Melanocyte of skin (primary cell): ENCODE results near the gene USP49. TPM values are rescaled to one million over a fixed set of nuclear protein-coding genes. Genes with fewer than 3 reads are reported as not detected.

ENCODE experiments used
- small RNA-seq, 2 donors: library from RNA; depleted of rRNA; stranded (forward); fragments of <200 nt; gene quantifications; one replicate each; pipeline ENCODE3, GENCODE V24; 2012
- total RNA-seq, 2 donors: library from RNA; depleted of rRNA; stranded (reverse); fragments of >200 nt; gene quantifications; 2 replicates each; pipeline ENCODE4 v1.2.3, GENCODE V29; 2012

The USP49 gene
- total RNA-seq = 1 to 10 TPM; 2.7 to 2.8 TPM

DNA sequence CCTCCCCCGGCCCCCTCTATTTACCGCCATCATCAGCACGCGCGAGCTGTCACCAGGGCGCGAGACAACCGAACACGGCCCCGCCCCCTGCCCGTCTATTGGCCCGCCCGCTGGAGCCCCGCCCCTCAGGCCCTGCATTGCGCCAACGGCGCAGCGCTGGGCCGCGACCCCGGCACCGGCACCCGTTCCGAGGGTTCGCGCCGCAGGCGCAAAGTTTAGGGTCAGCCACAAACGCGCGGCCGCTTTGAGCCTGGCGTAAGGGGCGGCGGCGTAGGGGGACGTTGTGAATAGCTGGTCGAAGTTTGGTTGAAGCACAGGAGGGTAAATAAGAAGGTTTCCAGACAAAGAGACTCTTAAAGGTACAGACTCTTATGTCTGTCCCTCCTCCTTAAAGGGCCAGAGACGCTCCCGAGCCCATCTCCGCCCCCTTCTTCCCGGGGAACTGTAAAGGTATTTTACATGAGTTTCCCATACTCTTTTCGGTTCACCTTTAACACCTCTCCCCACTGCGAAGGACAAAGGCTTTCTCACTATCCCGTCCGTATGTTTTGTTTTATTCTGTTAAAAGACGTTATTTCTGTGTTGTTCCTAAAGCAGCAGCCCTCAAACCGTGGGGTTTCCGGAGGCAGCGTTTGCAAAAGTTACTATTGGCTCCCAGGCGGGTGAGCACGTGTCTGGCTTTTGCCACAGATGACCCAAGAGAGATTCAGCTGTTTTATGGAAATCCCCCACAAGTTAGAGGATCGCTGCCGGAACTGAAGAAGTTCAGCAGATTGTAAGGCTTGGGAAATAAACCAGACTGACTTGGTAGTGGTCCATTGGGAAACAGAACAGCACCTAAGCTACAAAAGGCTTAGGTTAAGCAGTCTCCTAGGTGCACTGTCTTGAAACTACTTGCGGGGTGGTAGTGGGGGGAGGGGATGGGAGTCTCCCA is at the start of gene USP49:
TSS of gene USP49 (minus strand) at position 76 of the 934 bp plus-strand sequence. CDS start 88,392 bp downstream, outside the sequence.

DNA sequence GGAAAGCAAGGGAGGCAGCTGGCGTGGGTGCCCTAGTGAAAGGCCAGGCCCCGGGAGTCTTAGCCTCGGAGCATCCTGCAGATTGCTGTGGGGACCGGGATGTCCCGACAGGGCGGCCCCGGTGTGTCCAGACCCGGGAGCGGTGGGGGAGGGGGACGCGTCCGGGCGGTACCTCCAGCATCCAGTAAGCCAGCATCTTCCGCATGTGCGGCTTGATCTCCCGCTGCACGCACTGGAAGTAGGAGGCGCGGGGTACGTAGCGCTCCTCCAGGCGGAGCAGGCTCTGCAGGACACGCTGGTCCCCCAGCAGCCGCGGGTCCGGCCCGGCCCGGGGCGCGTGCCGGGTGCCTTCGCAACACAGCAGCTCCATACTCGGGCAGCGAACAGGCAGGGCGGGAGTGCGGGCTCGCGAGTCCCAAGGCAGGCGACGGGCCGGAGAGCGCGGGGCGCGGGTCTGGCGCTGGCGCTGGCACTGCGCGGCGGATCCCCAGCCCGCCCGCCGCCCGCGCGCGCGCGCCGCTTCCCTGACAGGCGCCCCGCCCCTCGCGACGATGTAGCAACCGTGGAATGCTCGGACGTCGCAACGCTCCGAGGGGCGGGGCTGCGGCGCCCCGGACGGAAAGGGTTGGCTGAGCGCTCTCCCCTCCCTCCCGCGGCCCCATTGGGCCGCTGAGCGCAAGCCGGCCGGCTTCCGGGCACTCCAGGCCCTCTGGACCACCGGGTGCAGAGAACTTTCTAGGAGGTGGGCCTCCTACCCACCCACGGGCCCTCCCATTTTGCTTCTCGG is 46.3 kb upstream of the USP49 start, which contains the start of gene CCND3:
TSS of gene CCND3 (minus strand) at position 529 of the 787 bp plus-strand sequence. CDS start at position 370, 159 bp downstream.

DNA sequence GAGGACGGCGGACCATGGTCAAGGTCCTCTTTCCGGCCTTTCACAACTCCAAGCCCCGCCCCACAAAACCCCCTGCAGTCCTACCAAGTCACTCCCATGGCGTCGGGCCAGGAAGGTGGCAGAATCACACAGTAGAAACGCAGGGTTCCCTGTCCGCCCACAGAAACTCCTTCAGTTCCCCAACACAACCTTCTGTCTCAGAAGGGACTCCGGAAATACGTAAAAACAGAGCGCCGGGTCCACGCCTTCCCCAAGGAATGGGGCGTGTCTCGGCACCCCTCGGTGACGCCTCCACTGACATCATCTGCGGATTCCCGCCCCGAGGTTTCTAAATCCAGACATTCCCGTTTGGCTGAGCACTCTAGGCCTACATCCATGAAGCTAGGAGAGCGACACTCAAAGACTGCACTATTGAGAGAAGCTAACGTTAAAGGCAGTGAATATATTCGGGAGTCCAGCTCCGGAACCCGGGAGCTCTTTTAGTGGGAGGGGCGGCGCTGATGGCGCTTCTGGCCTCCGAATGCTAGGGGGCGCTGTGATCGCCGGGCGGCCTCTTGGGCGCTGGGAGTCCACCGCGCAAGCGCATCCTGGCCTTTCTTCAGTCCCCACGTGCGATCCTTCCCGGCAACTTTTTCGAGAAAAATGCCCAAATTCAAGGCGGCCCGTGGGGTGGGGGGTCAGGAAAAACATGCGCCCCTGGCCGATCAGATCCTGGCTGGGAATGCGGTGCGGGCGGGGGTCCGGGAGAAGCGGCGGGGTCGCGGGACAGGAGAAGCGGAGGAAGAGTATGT is 25.9 kb upstream of the USP49 start, which contains the start of the genes BYSL and MED20:
TSS of gene BYSL (plus strand) at position 579 of the 791 bp plus-strand sequence. CDS start at position 643, 64 bp downstream.
TSS of gene MED20 (minus strand) at position 219 of the 791 bp plus-strand sequence. CDS start at position 98, 121 bp downstream.

DNA sequence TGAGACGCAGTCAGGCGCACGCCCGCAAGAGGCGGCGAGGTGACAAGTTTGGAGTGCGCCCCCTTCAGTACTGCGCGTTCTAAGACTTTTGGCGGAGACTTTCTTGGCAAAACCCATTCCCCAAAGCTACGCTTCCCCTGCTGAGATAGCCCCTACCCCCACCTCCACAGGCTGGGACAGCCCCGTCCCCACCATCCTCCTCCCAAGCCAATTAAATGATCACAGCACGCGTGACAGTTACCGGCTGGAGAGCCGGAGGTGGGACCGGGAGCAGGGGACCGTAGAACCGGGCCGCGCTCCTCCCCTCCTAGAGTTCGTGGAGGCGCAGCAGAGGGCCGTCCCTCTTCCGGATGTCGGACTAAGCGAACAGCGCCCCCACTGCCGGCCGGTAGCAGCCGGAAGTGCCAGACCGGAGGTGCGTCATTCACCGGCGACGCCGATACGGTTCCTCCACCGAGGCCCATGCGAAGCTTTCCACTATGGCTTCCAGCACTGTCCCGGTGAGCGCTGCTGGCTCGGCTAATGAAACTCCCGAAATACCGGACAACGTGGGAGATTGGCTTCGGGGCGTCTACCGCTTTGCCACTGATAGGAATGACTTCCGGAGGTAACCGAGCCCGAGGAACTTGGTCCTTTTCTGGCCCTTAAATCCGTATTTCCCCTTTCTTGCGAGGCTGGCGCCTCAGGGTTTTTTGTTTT is 107.8 kb downstream of the USP49 start, which contains the start of gene TOMM6:
TSS of gene TOMM6 (plus strand) at position 476 of the 699 bp plus-strand sequence. CDS start at position 480, 4 bp downstream.

DNA sequence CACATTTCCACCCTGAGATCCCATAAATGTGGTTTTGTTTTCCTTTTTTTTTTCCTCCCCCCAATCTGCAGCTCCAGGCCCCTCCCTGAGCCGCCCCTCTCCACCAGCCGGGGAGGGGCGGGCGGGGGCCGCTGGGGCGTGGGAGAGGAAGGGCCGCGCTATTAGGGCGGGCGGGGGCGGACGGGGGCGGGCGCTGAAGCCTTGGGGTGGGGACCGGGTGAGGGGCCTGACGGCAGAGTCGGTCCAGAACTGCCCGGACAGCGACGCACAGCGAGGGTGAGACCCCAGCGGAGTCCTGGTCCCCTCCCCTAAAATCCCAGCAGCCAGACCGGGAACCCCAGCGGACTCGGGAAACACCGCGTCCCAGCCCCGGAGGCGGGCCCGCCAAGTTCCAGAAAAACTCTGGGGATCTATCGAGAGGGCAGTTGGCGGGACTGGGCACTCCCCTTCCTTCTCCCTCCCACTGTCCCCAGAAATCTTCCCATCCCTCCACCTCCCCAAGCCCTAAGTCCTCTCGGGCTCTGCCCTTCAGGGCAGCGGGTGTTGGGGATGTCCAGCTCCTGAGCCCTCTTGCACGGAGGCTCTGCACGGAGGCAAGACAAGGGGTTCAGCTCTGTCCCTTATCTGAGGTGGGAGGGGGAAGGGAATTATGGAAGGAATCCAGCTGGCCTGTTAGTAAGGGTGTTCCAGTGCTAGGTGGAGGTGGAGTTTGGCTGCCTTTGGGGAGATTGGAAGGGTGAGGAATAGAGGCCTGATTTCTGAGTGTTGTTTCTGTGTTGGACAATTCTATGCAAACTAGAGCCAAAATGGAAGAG is 114.4 kb downstream of the USP49 start, which contains the start of gene PRICKLE4:
TSS of gene PRICKLE4 (plus strand) at position 232 of the 815 bp plus-strand sequence. CDS start 2,692 bp downstream, outside the sequence.

DNA sequence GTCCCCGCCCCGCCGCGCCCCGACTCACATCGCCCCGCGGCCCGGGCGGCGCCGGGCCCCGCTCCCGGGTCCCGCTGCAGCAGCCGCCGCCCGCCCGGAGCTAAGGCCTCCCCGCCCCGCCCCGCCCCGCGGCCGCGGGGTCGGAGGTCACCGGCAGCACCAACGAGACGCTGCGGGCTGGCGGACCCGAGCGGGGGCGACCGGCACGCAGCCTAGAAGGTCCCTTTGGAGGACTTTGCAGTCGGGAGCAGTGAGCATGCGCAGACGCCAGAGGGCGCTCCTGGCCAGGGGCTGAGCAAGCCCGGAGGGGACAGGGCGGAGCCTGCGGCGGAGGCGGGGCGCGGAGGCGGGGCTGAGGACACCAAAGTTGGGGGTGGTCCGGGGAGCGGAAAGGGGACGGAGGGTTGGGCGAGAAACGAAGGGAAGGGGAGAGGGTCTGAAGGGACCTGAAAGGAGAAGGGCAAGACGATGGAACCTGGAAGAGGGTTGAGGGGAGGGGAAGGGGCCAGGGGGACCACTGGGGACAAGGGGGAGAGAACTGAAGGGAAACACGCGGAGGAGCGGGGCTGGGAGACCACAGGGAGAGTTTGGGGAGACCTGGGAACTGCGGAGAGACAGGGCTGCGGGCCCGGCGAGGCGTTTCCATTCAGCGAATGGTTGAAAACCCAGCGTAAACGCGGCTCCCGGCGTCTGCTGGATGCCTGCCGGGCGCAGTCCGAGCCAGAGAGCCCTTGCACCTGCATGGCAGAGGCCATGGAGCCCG is 115.2 kb downstream of the USP49 start, which contains the start of gene FRS3:
TSS of gene FRS3 (minus strand) at position 113 of the 763 bp plus-strand sequence. CDS start 2,913 bp downstream, outside the sequence.

DNA sequence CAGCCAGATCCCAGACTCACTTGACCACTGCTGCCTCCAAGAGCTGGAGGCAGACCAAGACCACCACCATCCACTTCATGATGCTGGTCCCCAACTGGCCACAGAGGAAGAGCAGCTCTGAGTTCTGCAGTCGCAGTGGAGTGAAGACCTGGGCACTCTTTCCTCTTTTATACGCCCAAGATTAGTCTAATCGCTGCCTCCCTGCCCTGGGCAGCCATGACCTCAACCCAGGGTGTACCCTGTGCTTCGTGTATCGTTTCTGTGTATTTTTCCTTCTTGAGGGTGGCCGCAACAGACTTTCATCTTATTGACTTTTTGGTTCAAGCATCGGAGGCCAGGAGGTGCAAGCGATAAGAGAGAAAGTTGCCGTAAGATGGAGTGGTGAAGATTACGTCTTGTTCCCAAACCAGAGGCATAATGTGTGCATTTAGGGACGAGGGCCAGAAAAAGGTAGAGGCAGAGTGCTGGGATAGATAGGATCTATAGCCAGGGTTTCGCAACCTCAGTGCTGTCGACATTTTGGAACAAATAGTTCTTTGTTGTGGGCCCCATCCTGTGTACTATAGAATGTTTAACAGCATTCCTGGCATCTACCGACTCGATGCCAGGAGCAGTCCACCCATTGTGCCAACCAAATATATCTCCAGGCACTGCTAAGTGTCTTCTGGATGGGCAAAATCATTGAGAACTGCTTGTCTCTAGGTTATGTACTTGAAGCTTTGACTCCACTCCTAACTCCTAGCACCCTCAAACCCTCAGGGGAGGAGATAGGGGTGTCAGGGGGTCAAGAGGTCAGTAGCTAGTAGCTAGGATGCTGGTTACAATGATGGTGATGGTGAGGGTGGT is 147.7 kb downstream of the USP49 start, which contains the start of gene PGC:
TSS of gene PGC (minus strand) at position 142 of the 846 bp plus-strand sequence. CDS start at position 79, 63 bp downstream.

Small RNA genes within 50 kb of the gene (small RNA-seq; reads per million reads assigned to genes)
- 0 reads per million in 2 donors for gene AL365205.2
- gene AL365205.3 = 0 reads per million in 2 donors
- gene RF00019 = 0 reads per million in 2 donors
- gene RF00393 = 0 reads per million in 2 donors

Other genes with a start within 250 kb of the USP49 start
- gene TFEB, start 159.8 kb downstream of the USP49 start, total RNA-seq = 1 to 10 TPM; 1.7 to 2.8 TPM
- gene PGC, start 148.0 kb downstream of the USP49 start, total RNA-seq = not detected
- gene FRS3, start 115.5 kb downstream of the USP49 start, total RNA-seq = 1 to 10 TPM in 1 of 2 donors, under 1 TPM in 1; 1.00 to 1.7 TPM
- under 1 TPM in 1 of 2 donors, not detected in 1; 0.34 TPM for gene PRICKLE4, start 114.6 kb downstream of the USP49 start, total RNA-seq
- 10 to 100 TPM; 72.6 to 97.6 TPM for gene TOMM6, start 107.7 kb downstream of the USP49 start, total RNA-seq
- 10 to 100 TPM; 17.2 to 29.0 TPM for gene MED20, start 25.8 kb upstream of the USP49 start, total RNA-seq
- gene BYSL, start 26.1 kb upstream of the USP49 start, total RNA-seq = 10 to 100 TPM; 18.2 to 39.3 TPM
- gene CCND3, start 46.4 kb upstream of the USP49 start, total RNA-seq = 10 to 100 TPM; 63.0 to 92.6 TPM
- 10 to 100 TPM; 17.9 to 22.0 TPM for gene TAF8, start 155.1 kb upstream of the USP49 start, total RNA-seq
- under 1 TPM in 1 of 2 donors, not detected in 1; 0.34 TPM for gene C6orf132, start 247.2 kb upstream of the USP49 start, total RNA-seq